HG03354 (cell line): ENCODE data around the gene GPR151.
"Not testable (repeated sequence)": the region's sequence is repeated elsewhere in the genome, so short reads cannot be mapped to it uniquely, and the experiment has no call there.

Experiments used
- ATAC-seq: cut with Tn5 transposase; IDR thresholded peaks from one replicate; pipeline ENCODE4 v1.9.1; 2021; ENCODE audit warnings: mild to moderate bottlenecking; ENCODE audit not compliant: unreplicated experiment, poor library complexity, severe bottlenecking

GPR151 gene

GRCh38 chr5:146516151-146516475 is at the start of gene GPR151:
TSS of gene GPR151 (minus strand) at chr5:146516190. CDS start at chr5:146516113, 77 bp downstream.
- ATAC-seq: no peak

GRCh38 chr5:146564007-146564762 is 48.2 kb upstream of the GPR151 start:
- ATAC-seq: no peak

DNA sequence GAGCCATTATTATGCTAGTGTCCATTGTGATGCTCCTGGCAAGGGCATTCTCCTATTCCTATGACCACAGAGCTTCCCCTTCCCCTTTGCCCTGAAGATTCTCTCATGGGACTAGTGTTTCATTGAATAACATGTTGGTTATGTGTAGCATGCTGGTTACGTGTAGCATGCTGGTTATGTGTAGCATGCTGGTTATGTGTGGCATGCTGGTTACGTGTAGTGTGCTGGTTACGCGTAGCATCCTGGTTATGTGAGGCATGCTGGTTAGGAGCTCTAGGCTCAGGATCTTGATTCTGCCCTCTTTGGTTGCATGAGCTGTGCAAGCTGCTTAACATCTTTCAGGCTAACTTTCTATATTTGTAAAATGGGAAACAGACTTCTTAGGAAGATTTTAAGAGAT is 46.5 kb upstream of the GPR151 start:
- ATAC-seq: no peak

DNA sequence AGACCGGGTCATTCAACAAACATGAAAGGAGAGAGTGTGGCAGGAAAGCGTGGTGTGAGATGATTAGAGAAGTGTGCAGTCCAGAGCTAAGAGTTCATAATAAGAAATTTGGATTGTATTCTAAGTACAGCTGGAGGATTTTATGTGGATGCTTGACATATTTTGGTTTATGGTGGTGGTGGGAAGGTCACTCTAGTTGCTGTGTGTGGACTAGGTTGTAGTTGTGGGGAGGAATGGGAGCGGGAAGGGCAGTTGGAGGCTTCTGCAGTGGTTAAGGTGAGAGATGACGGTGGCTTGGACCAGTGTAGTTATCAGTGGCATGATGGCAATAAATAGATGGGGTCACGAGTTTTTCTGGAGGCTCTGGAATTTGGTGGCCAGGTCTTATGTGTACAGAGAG is 45.7 kb upstream of the GPR151 start:
- no peak for ATAC-seq

DNA sequence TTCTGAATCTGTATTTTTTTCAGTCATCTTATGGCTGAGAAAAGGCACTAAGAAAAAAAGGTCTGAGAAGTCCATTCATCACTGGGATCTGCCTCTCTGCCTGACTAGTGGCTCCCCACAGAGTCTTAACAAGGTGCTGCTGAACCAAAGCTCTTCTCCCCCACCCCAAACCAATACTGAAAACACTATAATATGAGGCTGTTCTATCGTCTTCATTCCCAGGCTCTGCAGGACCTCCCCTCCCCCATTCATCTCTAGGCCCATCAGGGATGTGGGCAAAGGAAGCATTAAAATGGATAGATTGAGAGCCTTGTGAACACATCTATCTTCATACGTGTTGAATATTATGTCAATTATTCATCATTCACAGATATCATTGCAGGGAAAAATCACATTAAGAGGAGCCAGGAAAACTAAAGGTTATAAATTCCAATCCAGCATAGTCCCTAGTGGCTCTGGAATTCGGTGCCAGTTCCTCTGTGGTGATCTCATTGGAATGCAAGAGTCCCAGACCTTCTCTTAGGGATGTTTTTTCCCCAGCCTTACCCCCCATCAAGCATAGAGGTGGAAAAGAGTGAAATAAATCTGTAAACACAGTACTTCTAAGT is 44.3 kb upstream of the GPR151 start:
- no peak for ATAC-seq

DNA sequence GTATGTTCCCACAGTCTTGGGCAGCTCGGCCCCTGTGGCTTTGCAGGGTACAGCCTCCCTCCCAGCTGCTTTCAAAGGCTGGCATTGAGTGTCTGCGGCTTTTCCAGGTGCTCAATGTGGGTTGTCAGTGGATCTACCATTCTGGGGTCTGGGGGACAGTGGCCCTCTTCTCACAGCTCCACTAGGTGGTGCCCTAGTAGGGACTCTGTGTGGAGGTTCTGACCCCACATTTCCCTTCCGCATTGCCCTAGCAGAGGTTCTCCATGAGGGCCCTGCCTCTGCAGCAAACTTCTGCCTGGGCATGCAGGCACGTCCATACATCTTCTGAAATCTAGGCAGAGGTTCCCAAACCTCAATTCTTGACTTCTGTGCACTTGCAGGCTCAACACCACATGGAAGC is 40.9 kb upstream of the GPR151 start:
- not testable (repeated sequence) for ATAC-seq

DNA sequence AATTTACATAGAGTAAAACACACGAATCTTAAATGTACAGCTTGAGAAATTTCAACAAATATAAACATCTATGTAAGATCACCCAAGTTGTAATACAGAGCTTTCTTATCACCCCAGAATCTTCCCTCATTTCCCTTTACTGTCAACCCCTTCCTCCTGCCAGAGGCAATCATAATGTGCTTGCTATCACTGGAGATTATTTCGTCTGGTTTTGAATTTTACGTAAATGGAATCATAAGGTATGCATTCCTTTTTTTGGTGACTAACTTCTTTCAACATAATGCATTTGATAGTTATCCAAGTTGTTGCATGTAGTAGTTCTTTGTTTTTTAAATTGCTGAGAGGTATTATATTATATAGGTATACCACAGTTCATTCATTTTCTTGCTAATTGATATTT is 37.5 kb upstream of the GPR151 start:
- no peak for ATAC-seq

- ATAC-seq: no peak
Observed at GRCh38 chr5:146549615-146550014, 33.6 kb upstream of the GPR151 start.

DNA sequence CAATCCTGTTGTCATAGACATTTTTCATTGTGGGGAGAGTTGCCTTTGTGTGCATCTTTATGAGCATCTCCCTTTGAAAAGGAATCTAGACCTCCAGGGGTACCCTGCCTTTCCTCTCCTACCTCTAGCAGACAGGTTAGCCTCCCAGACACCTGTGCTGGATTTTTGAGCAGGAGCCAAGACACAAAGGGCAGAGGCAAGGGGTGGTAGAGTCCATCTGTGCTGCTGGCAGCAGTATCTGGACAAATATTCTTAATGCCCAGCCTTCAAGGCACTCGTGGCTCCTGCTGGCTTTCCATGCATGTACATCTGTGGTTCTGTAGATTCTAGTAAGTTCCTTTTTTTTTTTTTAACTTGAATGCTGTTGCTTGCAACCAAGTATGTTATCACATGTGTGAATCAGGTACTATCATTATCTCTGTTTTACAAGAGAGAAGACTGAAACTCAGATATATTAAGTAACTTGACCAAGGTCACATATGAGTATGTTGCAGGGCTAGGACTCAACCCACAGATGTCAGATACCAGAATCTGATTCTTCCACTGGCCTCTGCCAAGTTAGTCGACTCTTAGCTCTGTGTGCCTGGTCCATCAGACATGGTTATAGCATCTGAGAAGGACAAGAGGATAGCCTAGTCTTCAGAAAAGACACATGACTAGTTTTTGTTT is 32.9 kb upstream of the GPR151 start:
- ATAC-seq: no peak

GRCh38 chr5:146544232-146544631 is 28.2 kb upstream of the GPR151 start:
- ATAC-seq: no peak

DNA sequence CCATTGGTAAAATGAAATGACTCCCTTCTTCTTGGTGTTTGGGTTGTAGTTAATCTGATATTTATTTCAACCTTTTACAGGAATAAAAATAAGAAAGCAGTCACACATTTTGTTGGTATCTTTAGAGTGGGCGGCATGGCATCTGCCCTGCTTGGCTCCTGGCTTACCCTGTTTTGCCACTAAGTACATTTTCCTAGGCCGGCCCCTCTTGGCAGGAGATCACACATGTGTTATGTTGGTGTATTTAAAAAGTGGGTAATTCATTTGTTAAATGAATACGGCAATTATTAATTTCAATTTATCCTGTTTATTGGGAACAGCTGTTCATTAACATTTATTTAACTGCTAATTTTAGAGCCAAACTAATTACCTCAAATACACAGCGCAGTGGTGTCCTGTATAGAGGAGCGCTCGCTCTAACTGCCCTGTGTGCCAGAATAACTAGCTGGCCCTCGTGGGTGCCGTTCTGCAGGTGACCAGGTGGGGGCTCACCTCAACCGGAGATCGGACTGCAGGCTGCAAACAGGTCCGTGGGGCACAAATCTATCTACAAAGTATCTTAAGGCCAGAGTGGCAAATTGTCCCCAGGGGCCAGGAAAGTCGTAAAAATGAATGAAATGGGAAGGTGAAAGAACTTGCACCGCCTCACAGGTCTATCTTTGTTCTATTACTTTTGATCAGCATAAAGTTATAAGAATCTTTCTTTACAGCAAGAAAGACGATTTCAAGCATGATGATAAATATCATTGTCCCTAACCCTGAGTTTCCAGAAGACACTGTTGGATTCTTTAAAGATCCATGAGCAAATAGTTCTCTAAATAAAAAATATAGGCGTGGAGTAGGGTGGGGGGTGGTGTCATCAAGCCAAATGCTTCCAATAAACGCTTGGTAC is 26.2 kb upstream of the GPR151 start:
- ATAC-seq: peak; percentile 99

DNA sequence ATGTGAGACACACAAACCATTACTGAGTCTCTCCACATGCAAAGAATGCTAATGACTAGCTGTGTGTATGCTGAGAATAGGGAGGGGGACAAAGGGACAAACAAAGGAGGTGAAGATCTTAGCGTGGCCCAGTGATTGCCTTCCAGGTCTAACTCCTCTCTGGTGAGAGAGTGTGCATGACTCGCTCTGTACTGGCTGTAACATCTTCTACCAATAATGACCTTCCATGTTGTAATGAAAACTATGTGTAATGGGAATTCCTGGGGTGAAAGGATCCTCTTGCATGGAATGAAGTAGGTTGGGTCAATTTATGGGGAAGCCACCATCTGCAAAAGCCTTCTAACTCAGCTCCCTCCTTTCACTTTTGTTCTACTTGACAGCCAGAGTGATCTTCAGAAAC is 24.4 kb upstream of the GPR151 start:
- no peak for ATAC-seq

DNA sequence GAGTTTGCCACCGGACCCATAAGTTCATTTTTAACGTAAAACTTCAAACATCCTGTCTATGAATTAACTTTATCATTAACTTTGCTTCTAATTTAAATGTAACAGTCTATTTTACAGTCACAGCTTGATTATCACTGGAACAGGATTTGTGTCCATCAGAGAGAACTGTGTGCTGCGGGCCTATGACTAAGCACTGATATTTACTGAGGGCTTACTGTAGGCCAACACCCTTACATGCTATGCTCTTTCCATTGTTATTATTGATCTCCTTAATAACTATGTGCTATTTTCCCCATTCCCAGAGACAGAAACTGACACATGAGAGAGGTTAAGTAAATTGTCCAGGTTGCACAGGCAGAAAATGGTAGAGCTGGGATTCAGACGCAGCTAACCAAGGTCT is 24.0 kb upstream of the GPR151 start:
- ATAC-seq: no peak

- no peak for ATAC-seq
Observed at GRCh38 chr5:146538432-146538831, 22.4 kb upstream of the GPR151 start.

DNA sequence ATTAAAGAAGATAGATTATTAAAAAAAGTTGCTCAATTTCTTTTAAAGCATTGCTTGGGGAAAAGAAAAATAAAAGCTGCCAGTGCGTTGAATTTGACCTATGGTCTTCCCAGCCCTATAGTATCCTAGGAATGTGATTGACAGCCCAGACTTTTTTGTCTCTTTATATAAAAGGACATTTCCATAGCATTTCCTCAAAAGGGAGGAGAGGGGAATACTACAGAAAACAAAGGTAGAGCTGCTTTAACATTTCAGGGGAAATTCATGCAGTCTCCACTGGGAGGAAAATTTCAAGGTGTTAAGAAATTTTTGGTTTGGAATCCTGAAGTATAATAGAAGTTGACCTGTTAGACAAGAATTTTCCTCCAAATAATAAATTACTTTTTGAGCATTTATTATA is 17.9 kb upstream of the GPR151 start:
- no peak for ATAC-seq

GRCh38 chr5:146533260-146533857 is 17.4 kb upstream of the GPR151 start:
- ATAC-seq: peak; percentile 96

GRCh38 chr5:146529984-146530383 is 14.0 kb upstream of the GPR151 start:
- ATAC-seq: peak; percentile 69

- ATAC-seq: no peak
Observed at GRCh38 chr5:146528236-146528635, 12.2 kb upstream of the GPR151 start.

DNA sequence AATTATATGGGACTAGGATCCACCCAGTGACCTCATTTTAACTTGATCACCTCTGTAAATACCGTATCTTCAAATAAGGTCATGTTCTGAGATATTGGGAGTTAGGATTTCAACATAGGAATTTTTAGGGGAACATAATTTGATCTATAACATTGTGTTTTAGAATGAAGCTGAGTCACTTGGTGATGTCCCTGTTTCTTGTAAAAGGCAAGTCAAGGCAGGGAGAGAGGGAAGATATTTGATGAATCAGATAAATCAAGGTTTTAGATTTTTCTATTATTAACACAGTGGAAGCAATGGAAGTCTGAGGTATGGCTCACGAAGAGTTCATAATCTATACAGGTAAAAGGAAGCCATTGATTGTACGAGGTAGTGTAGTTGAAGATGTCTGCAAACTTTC is 11.8 kb upstream of the GPR151 start:
- ATAC-seq: no peak

DNA sequence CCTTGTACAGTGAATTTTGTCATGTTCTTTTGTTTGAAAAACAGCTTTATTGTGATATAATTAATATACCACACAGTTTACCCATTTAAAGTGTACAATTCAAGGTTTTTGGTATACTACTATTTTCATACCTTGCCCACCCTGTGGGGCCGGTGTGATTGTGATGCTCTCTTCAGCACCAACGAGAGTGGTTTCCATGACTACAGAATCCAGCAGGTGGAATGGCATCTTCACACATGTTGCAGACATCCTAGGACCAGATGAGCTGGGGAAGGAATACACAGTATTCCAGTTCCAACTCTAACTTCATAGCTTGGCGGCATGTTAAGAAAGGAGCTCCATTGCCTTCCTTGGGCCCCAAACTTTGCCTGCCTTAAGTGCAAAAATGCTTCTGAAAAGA is 7.7 kb upstream of the GPR151 start:
- ATAC-seq: no peak
